Activated naive CD4-positive, alpha-beta T cell treated with anti-CD3 and anti-CD28 coated beads, Interleukin-2, amount 50 U/mL, for 72 hours (primary cell): ENCODE results near the gene PRAC2. TPM values are rescaled to one million over a fixed set of nuclear protein-coding genes. Genes with fewer than 3 reads are reported as not detected.

Experiments
- ATAC-seq, 2 donors: fragments of 150-1000 bp; cut with Tn5 transposase; 2 replicates each; pipeline ENCODE4 v1.10.0; 2021; ENCODE audit warnings: mild to moderate bottlenecking in 2 of 2, moderate library complexity in 2 of 2
- DNase-seq, 2 donors: peaks; one replicate each; pipeline ENCODE4 v3.0.0; 2021 to 2022; ENCODE audit warnings: low spot score in 2 of 2
- H3K27ac Mint-ChIP-seq, 2 donors: one replicate each; pipeline ENCODE4 v1.8.0; 2022; ENCODE audit warnings: mild to moderate bottlenecking in 2 of 2, mixed read lengths in 2 of 2
- H3K36me3 Mint-ChIP-seq, 2 donors: one replicate each; pipeline ENCODE4 v1.8.0; 2022; ENCODE audit warnings: mixed read lengths in 2 of 2
- H3K9me3 Mint-ChIP-seq, 2 donors: one replicate each; pipeline ENCODE4 v1.8.0; 2022; ENCODE audit warnings: mixed read lengths in 2 of 2
- total RNA-seq, 2 donors: library from RNA; stranded (reverse); gene quantifications; one replicate each; pipeline ENCODE4 v1.2.3, GENCODE V29; 2022

The PRAC2 gene
- total RNA-seq, 2 donors from 2014 or later: not detected

GRCh38 chr17:48761114-48761513 is 38.1 kb downstream of the PRAC2 start:
- DNase-seq: no peak
- no peaks in the 10 kb centered on the region for H3K36me3 Mint-ChIP-seq
- no peak for ATAC-seq
- no peak overlapping the region for H3K27ac Mint-ChIP-seq
- H3K9me3 Mint-ChIP-seq: no peaks in the 10 kb centered on the region

GRCh38 chr17:48767263-48767774 is 44.3 kb downstream of the PRAC2 start:
- Mint-ChIP-seq H3K9me3 (no peaks in the 10 kb centered on the region), H3K36me3 (no peaks in the 10 kb centered on the region)
- no peak for ATAC-seq

GRCh38 chr17:48769009-48769675 is 46.2 kb downstream of the PRAC2 start:
- DNase-seq: no peak
- H3K36me3 Mint-ChIP-seq: no peaks in the 10 kb centered on the region
- ATAC-seq: no peak
- H3K9me3 Mint-ChIP-seq: no peaks in the 10 kb centered on the region
- H3K27ac Mint-ChIP-seq: no peak overlapping the region

More at GRCh38 chr17:48767263-48767774, 44.3 kb downstream of the PRAC2 start:
- no peak for DNase-seq
- no peak overlapping the region for H3K27ac Mint-ChIP-seq

GRCh38 chr17:48770954-48771353 is 48.0 kb downstream of the PRAC2 start:
- DNase-seq: no peak
- no peaks in the 10 kb centered on the region for H3K9me3 Mint-ChIP-seq
- H3K27ac Mint-ChIP-seq: no peak overlapping the region
- ATAC-seq: no peak
- no peaks in the 10 kb centered on the region for H3K36me3 Mint-ChIP-seq

- H3K36me3 Mint-ChIP-seq: no peaks in the 10 kb centered on the region
- ATAC-seq: no peak
- no peak for DNase-seq
- no peaks in the 10 kb centered on the region for H3K9me3 Mint-ChIP-seq
- no peak overlapping the region for H3K27ac Mint-ChIP-seq
Observed at GRCh38 chr17:48773245-48773644, 50.3 kb downstream of the PRAC2 start.

Other genes starting within 250 kb of the PRAC2 start
- not detected for gene HOXB1, start 192.2 kb upstream of the PRAC2 start, total RNA-seq
- 10 to 100 TPM in 1 of 2 donors, 1 to 10 TPM in 1; 3.2 to 21.7 TPM for gene HOXB2, start 178.1 kb upstream of the PRAC2 start, total RNA-seq
- 1 to 10 TPM in 1 of 2 donors, under 1 TPM in 1; 0.89 to 3.0 TPM for gene HOXB4, start 144.8 kb upstream of the PRAC2 start, total RNA-seq
- gene HOXB3, start 132.9 kb upstream of the PRAC2 start, total RNA-seq: 1 to 10 TPM; 1.6 to 3.1 TPM
- not detected for gene HOXB5, start 129.4 kb upstream of the PRAC2 start, total RNA-seq
- under 1 TPM in 1 of 2 donors, not detected in 1; 0.16 TPM for gene HOXB6, start 118.2 kb upstream of the PRAC2 start, total RNA-seq
- 1 to 10 TPM in 1 of 2 donors, not detected in 1; 1.1 TPM for gene HOXB7, start 112.2 kb upstream of the PRAC2 start, total RNA-seq
- not detected for gene HOXB8, start 107.9 kb upstream of the PRAC2 start, total RNA-seq
- 1 to 10 TPM; 1.2 to 2.4 TPM for gene HOXB9, start 96.8 kb upstream of the PRAC2 start, total RNA-seq
- gene PRAC1, start 667 bp upstream of the PRAC2 start, total RNA-seq: not detected
- not detected for gene HOXB13, start 5.6 kb downstream of the PRAC2 start, total RNA-seq
- not detected for gene TTLL6, start 94.0 kb downstream of the PRAC2 start, total RNA-seq
- 100 to 1,000 TPM in 1 of 2 donors, 10 to 100 TPM in 1; 63.6 to 123 TPM for gene CALCOCO2, start 107.8 kb downstream of the PRAC2 start, total RNA-seq
- 100 to 1,000 TPM; 128 to 137 TPM for gene ATP5MC1, start 169.6 kb downstream of the PRAC2 start, total RNA-seq
- gene UBE2Z, start 185.2 kb downstream of the PRAC2 start, total RNA-seq: 100 to 1,000 TPM in 1 of 2 donors, 10 to 100 TPM in 1; 81.0 to 103 TPM
- gene SNF8, start 221.7 kb downstream of the PRAC2 start, total RNA-seq: 100 to 1,000 TPM; 104 to 107 TPM
- not detected for gene GIP, start 245.4 kb downstream of the PRAC2 start, total RNA-seq